Raji (cell line): Measurements from ENCODE around the gene CCDC127.

ENCODE experiments used
- POLR2A ChIP-seq: IDR thresholded peaks from 2 replicates; pipeline ENCODE4 v1.6.1; 2011; ENCODE audit warnings: low read depth, low read length, control low read depth; ENCODE audit not compliant: insufficient read depth

The CCDC127 gene

DNA sequence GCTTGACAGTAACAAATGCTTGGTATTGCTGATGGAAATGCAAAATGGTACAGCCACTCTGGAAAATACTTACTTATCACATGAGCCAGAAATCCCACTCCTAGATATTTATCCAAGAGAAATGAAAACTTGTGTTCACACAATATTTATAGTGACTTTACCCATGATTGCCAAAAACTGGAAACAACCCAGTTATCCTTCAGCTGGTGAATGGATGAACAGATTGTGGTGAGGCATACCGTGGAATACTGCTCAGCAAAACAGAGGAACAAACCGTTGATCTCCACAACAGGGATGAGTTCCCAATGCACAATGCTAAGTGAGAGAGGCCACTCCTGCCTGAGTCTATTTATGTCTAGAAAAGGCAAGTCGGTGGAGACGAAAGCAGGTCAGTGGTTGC lies 67.2 kb downstream of the CCDC127 start:
- TF ChIP-seq POLR2A, result no peak

DNA sequence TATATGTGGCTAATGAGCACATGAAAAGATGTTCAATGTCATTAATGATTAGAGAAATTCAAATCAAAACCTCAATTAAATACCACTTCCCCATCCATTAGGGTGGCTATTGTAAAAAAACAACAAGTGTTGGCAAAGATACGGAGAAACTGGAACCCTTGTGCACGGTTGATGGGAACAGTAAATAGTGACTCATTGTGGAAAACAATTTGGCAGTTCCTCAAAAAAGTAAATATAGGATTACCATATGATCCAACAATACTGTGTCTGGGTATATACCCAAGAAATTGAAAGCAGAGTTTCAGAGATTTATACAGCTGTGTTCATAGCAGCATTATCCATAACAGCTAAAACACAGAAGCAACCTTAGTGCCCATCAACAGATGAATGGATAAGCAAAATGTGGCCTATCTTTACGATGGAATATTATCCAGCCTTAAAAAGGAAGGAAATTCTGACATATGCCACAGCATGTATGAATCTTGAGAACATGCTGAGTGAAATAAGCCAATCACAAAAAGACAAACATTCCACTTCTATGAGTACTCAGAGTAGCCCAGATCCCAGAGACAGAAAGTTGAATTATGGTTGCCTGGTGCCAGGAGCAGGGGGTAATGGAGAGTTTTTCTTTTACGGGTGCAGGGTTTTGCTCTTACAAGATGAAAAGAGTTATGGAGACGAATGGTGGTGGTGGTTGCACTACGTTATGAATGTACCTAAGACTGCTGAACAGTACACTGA lies 68.0 kb downstream of the CCDC127 start:
- TF ChIP-seq POLR2A, result no peak

DNA sequence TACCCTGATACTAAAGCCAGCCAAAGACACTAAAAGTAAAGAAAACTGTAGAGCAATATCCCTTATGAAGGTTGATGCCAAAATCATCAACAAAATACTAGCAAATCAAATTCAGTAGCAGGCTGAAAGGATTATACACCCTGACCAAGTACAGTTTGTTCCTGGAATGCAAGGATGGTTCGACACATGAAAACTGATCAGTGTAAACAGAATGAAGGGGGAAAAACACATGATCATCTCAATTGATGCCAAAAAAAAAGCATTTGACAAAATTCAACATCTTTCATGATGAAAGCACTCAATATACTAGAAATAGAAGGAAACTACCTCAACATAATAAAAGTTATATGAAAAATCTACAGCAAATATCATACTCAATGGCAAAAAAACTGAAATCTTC lies 70.2 kb downstream of the CCDC127 start:
- TF ChIP-seq POLR2A, result no peak
